Neutrophil (primary cell): ENCODE results near the gene GATA3.

ENCODE experiments used
- H3K27ac ChIP-seq: fragments of 200-600 bp; sonication (generic); 2 replicates; pipeline ENCODE4 v1.5.1; 2016; ENCODE audit warnings: mild to moderate bottlenecking, moderate library complexity
- H3K27me3 ChIP-seq: fragments of 200-600 bp; sonication (generic); 2 replicates; pipeline ENCODE4 v1.6.0; 2016; ENCODE audit warnings: mild to moderate bottlenecking
- H3K36me3 ChIP-seq: fragments of 200-600 bp; sonication (generic); 2 replicates; pipeline ENCODE4 v1.5.1; 2017
- H3K4me1 ChIP-seq, 2 experiments: fragments of 200-600 bp in 1 of 2; sonication (generic) in 1 of 2; 1 replicate in 1 of 2; 2 replicates in 1 of 2; pipeline versions ENCODE4 v1.5.1 to v1.6.1; 2013 to 2016; ENCODE audit warnings: low read depth in 1 of 2, low read length in 1 of 2, mild to moderate bottlenecking in 1 of 2, moderate library complexity in 1 of 2; ENCODE audit not compliant: control insufficient read depth in 1 of 2, insufficient read depth in 1 of 2
- H3K4me3 ChIP-seq, 2 experiments: fragments of 200-600 bp in 1 of 2; sonication (generic) in 1 of 2; 1 replicate in 1 of 2; 2 replicates in 1 of 2; pipeline ENCODE4 v1.5.1; 2013 to 2016; ENCODE audit warnings: low read depth in 1 of 2, low read length in 1 of 2, mild to moderate bottlenecking in 1 of 2, moderate library complexity in 1 of 2
- H3K9me3 ChIP-seq: fragments of 200-600 bp; sonication (generic); 2 replicates; pipeline ENCODE4 v1.5.1; 2016
- TF ChIP-seq, protein P1 (sequence below): fragments of 200-600 bp; sonication (generic); IDR thresholded peaks from 2 replicates; pipeline ENCODE4 v1.5.1; 2016; ENCODE audit warnings: antibody characterized with exemption

The GATA3 gene

DNA sequence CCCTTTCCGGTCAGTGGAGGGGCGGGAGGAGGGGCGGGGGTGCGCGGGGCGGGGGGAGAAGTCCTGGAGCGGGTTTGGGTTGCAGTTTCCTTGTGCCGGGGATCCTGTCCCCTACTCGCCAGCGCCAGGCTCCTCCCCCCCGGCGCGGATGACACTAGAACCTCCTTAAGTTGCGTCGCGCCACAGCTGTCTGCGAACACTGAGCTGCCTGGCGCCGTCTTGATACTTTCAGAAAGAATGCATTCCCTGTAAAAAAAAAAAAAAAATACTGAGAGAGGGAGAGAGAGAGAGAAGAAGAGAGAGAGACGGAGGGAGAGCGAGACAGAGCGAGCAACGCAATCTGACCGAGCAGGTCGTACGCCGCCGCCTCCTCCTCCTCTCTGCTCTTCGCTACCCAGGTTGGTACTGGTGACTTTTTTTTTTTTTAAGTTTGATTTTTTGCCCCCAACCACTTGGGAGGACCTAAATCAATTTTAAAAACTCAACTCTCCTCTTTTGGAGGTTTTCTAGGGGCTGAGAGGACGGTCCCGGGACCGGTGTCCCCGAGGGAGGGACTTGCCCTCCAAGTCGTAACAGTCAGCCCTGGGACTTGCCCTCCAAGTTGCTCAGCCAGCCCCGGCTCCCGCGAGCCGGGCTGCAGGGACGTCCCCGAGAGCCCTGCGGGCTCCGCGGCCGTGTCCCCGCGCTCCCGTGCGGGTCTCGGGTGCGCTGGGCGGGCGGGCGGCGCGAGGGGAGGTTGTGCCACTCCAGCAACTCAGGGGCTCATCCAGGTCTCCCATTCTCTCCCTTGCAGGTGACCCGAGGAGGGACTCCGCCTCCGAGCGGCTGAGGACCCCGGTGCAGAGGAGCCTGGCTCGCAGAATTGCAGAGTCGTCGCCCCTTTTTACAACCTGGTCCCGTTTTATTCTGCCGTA, at the start of gene GATA3:
Gene GATA3, plus strand, starts transcription at position 195 of the 914 bp plus-strand sequence. CDS start 968 bp downstream, outside the sequence.
- Histone ChIP-seq H3K4me3 (peak within 1 kb of the TSS; percentile 29 to 47), H3K4me1 (peaks cover 35 to 50% of the 10 kb centered on the region in 2 experiments), H3K27me3 (peaks cover 100% of the 10 kb centered on the region), H3K36me3 (no peaks in the 10 kb centered on the region), H3K9me3 (no peaks in the 10 kb centered on the region), H3K27ac (no peak within 1 kb of the TSS)
- TF ChIP-seq, protein P1, sequence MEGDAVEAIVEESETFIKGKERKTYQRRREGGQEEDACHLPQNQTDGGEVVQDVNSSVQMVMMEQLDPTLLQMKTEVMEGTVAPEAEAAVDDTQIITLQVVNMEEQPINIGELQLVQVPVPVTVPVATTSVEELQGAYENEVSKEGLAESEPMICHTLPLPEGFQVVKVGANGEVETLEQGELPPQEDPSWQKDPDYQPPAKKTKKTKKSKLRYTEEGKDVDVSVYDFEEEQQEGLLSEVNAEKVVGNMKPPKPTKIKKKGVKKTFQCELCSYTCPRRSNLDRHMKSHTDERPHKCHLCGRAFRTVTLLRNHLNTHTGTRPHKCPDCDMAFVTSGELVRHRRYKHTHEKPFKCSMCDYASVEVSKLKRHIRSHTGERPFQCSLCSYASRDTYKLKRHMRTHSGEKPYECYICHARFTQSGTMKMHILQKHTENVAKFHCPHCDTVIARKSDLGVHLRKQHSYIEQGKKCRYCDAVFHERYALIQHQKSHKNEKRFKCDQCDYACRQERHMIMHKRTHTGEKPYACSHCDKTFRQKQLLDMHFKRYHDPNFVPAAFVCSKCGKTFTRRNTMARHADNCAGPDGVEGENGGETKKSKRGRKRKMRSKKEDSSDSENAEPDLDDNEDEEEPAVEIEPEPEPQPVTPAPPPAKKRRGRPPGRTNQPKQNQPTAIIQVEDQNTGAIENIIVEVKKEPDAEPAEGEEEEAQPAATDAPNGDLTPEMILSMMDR, result no peak

DNA sequence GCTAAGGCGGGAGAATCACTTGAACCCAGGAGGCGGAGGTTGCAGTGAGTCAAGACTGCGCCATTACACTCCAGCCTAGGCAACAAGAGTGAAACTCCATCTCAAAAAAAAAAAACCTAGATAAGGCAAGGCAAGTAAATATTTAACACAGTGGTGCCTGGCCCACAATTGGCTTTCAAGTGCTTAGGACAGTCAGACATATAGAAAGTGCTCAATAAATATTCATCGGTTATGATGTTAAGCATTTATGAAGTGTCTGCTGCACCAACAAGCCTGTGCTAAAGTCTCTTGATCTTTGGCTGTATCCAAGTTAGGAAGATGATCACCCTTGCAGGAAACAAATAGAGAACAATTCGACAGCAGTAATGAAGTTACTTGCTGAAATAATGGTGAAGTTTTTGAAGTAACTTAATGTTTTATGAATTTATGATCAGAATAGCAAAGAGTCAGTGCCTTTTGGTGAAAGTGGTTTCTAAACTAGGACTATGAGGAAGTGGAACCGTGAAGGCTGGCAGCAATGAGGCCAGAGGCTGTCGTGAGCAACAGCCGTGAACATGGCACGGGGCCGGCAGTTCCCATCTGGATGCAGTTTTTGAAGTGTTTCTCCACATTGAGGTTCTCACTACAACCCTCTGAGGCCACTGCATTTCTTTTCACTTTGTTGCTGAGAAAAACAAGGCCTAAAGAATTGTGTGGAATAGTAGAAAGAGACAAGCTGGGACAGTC, 48.1 kb upstream of the GATA3 start:
- no peak overlapping the region for H3K27ac ChIP-seq
- H3K9me3 ChIP-seq, result no peaks in the 10 kb centered on the region
- no peak overlapping the region for H3K4me3 ChIP-seq
- peaks cover 16% of the 10 kb centered on the region for H3K36me3 ChIP-seq
- TF ChIP-seq, protein P1, result no peak
- H3K4me1 ChIP-seq, result no peaks in the 10 kb centered on the region
- H3K27me3 ChIP-seq, result no peaks in the 10 kb centered on the region

DNA sequence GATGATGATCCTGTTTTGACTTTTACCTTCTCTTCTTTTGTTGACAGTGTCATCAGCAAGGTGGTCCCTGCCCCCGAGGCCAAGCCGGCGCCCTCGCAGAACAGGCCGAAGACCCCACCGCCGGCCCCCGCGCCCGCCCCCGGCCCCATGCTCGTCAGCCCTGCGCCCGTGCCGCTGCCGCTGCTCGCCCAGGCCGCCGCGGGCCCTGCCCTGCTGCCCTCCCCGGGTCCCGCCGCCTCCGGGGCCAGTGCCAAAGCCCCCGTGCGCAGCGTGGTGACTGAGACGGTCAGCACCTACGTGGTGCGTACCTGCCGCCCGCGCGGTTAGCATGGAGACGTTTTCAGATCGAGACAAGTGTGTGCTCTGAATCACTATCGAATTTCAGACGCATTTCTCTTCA, 45.5 kb upstream of the GATA3 start:
- Histone ChIP-seq H3K27me3 (no peaks in the 10 kb centered on the region), H3K36me3 (peaks cover 22% of the 10 kb centered on the region), H3K27ac (no peak overlapping the region), H3K9me3 (no peaks in the 10 kb centered on the region), H3K4me1 (no peaks in the 10 kb centered on the region), H3K4me3 (no peak overlapping the region)
- TF ChIP-seq, protein P1, result no peak

DNA sequence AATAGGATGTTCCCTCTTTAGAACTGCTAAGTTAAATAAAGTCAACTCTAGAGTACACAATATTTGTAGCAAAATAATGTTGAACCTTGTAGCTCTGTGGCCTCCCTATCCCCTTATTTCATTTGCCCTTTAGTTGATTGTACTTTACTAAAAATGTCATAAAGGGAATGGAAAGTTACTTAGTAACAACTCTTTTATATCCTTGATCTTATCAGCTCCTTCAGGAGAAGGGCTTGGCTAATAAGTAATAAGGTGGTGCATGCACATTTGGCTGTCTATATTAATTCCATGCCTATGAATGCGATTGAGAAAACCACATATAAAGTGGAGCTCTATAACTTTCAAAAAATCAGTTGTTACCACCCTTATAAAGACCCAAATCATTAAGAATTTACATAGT, 41.5 kb upstream of the GATA3 start:
- Histone ChIP-seq H3K36me3 (peaks cover 35% of the 10 kb centered on the region), H3K4me3 (no peak overlapping the region), H3K27me3 (no peaks in the 10 kb centered on the region), H3K9me3 (no peaks in the 10 kb centered on the region), H3K4me1 (no peaks in the 10 kb centered on the region), H3K27ac (no peak overlapping the region)
- TF ChIP-seq, protein P1, result no peak

DNA sequence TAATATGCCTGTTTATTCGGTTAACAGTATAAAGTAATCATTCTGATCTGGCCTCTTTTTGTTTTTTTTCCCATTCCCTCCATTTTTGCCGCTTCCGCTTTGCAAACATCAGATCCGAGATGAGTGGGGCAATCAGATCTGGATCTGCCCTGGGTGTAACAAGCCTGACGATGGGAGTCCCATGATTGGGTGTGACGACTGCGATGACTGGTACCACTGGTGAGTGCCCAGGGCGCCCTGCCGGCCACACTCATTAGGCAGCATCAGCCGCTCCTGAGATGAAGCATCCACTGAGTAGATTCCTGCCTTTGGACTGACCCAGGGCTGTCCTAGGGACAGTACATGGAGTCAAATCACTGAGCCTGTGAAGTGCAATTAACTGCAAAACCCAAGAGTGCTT, 40.9 kb upstream of the GATA3 start:
- Histone ChIP-seq H3K4me3 (no peak overlapping the region), H3K27ac (no peak overlapping the region), H3K36me3 (peaks cover 35% of the 10 kb centered on the region), H3K4me1 (no peaks in the 10 kb centered on the region), H3K9me3 (no peaks in the 10 kb centered on the region), H3K27me3 (no peaks in the 10 kb centered on the region)
- TF ChIP-seq, protein P1, result no peak
